Inflammatory macrophage treated with lipopolysaccharide for 4 hours (primary cell): ENCODE measurements around the gene TUBGCP2.
A peak's percentile ranks its signal among the peaks of the same experiment; 100 is the strongest.

Source experiments
- DNase-seq: peaks from one replicate; pipeline ENCODE4 v3.0.0-alpha.2; 2020

TUBGCP2 gene

GRCh38 chr10:133308421-133309099 lies at the start of gene TUBGCP2, which contains the start of gene ZNF511:
TSS of gene TUBGCP2 (minus strand) at chr10:133308872. CDS start at chr10:133302941, 5,931 bp downstream.
TSS of gene ZNF511 (plus strand) at chr10:133308914. CDS start at chr10:133308944, 30 bp downstream.
- peak; percentile 89 for DNase-seq

GRCh38 chr10:133357285-133358161 lies 48.9 kb upstream of the TUBGCP2 start, which contains the start of gene FUOM:
TSS of gene FUOM (minus strand) at chr10:133358019. CDS start at chr10:133358007, 12 bp downstream.
- DNase-seq = peak; percentile 93

GRCh38 chr10:133356549-133357284 lies 48.0 kb upstream of the TUBGCP2 start:
- no peak for DNase-seq

- DNase-seq = no peak
Measured at GRCh38 chr10:133355991-133356390, 47.3 kb upstream of the TUBGCP2 start.

- no peak for DNase-seq
Measured at GRCh38 chr10:133355266-133355665, 46.6 kb upstream of the TUBGCP2 start.

- no peak for DNase-seq
Measured at GRCh38 chr10:133354672-133355240, 46.1 kb upstream of the TUBGCP2 start.

- no peak for DNase-seq
Measured at GRCh38 chr10:133353988-133354605, 45.4 kb upstream of the TUBGCP2 start.

GRCh38 chr10:133353202-133353959 lies 44.7 kb upstream of the TUBGCP2 start:
- no peak for DNase-seq

- DNase-seq = no peak
Measured at GRCh38 chr10:133351408-133352318, 43.0 kb upstream of the TUBGCP2 start.

GRCh38 chr10:133350950-133351329 lies 42.3 kb upstream of the TUBGCP2 start:
- DNase-seq = no peak

GRCh38 chr10:133350283-133350949 lies 41.7 kb upstream of the TUBGCP2 start:
- DNase-seq = no peak

GRCh38 chr10:133349577-133350011 lies 40.9 kb upstream of the TUBGCP2 start:
- DNase-seq = no peak

GRCh38 chr10:133349160-133349568 lies 40.5 kb upstream of the TUBGCP2 start:
- DNase-seq = no peak

- DNase-seq = no peak
Measured at GRCh38 chr10:133347710-133348517, 39.2 kb upstream of the TUBGCP2 start.

- no peak for DNase-seq
Measured at GRCh38 chr10:133346413-133346812, 37.7 kb upstream of the TUBGCP2 start.

- no peak for DNase-seq
Measured at GRCh38 chr10:133344236-133344635, 35.6 kb upstream of the TUBGCP2 start.

GRCh38 chr10:133343558-133343957 lies 34.9 kb upstream of the TUBGCP2 start:
- DNase-seq = no peak

- DNase-seq = no peak
Measured at GRCh38 chr10:133342942-133343341, 34.3 kb upstream of the TUBGCP2 start.

- DNase-seq = no peak
Measured at GRCh38 chr10:133341983-133342382, 33.3 kb upstream of the TUBGCP2 start.
